Measurements from ENCODE around the gene ABCC6.

DNA sequence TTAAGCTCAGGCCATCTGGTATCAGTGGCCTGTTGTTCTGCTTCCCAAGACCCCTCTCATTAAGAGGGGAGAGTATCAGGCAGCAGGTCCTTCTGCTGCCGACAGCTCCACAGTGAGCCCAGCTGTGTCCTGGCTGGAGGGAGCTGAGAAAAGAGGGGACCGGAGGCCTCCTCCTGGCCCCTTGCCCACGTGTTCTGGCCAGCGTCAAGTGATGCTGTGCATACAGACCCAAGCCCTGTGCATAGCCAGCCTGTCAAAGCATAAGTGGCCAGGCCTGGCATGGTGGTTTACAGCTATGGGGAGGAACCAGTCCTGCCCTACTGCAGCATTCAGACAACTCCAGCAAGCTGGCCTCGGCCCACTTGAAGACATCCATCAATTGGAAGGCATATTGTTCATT is 48.0 kb downstream of the ABCC6 start:
- TF ChIP-seq CTCF (IDR thresholded peaks at IDR 0.05): no peak
- TF ChIP-seq POLR2A (IDR thresholded peaks at IDR 0.05): no peak
